SU-DHL-6 (cell line): Measurements from ENCODE around the gene HDAC3.

Experiments used
- EZH2phosphoT487 ChIP-seq: fragments of 200-600 bp; sonication (generic), shearing (Covaris generic); conservative IDR thresholded peaks from 2 replicates; pipeline ENCODE4 v1.6.1; 2018; ENCODE audit warnings: mild to moderate bottlenecking, antibody characterized with exemption, low read length, moderate library complexity, mixed read lengths
- TF ChIP-seq, protein P1 (sequence below): fragments of 200-600 bp; sonication (generic); IDR thresholded peaks from one replicate; pipeline ENCODE4 v1.5.1; 2017; ENCODE audit warnings: antibody characterized with exemption, mild to moderate bottlenecking, low read length, moderate library complexity; ENCODE audit not compliant: insufficient read depth, poor library complexity, severe bottlenecking

- TF ChIP-seq, protein P1, sequence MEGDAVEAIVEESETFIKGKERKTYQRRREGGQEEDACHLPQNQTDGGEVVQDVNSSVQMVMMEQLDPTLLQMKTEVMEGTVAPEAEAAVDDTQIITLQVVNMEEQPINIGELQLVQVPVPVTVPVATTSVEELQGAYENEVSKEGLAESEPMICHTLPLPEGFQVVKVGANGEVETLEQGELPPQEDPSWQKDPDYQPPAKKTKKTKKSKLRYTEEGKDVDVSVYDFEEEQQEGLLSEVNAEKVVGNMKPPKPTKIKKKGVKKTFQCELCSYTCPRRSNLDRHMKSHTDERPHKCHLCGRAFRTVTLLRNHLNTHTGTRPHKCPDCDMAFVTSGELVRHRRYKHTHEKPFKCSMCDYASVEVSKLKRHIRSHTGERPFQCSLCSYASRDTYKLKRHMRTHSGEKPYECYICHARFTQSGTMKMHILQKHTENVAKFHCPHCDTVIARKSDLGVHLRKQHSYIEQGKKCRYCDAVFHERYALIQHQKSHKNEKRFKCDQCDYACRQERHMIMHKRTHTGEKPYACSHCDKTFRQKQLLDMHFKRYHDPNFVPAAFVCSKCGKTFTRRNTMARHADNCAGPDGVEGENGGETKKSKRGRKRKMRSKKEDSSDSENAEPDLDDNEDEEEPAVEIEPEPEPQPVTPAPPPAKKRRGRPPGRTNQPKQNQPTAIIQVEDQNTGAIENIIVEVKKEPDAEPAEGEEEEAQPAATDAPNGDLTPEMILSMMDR = no peak
- TF ChIP-seq EZH2phosphoT487 = no peak
Measured at GRCh38 chr5:141602606-141603005, 34.0 kb downstream of the HDAC3 start.
